ENCODE data around the gene MZB1.
A peak's percentile ranks its signal among the peaks of the same experiment; 100 is the strongest.
"Not testable (repeated sequence)": the region's sequence is repeated elsewhere in the genome, so short reads cannot be mapped to it uniquely, and the experiment has no call there.

Gene MZB1

GRCh38 chr5:139410121-139410992 is 20.6 kb upstream of the MZB1 start:
- no peak for DNase-seq

- DNase-seq: not testable (repeated sequence)
Observed at GRCh38 chr5:139409116-139409515, 19.4 kb upstream of the MZB1 start.

GRCh38 chr5:139408191-139408590 is 18.5 kb upstream of the MZB1 start:
- no peak for DNase-seq

GRCh38 chr5:139407517-139407916 is 17.8 kb upstream of the MZB1 start:
- DNase-seq: no peak

GRCh38 chr5:139406963-139407362 is 17.2 kb upstream of the MZB1 start:
- no peak for DNase-seq

GRCh38 chr5:139404484-139404840 is 14.7 kb upstream of the MZB1 start:
- DNase-seq: no peak

GRCh38 chr5:139403787-139404483 is 14.2 kb upstream of the MZB1 start, which contains the start of gene SPATA24:
Gene SPATA24 (minus strand): TSS chr5:139404089. CDS start chr5:139404060, 29 bp downstream.
- peak; percentile 98 for DNase-seq

GRCh38 chr5:139403418-139403786 is 13.7 kb upstream of the MZB1 start:
- DNase-seq: no peak

GRCh38 chr5:139402561-139403158 is 12.9 kb upstream of the MZB1 start:
- DNase-seq: no peak

GRCh38 chr5:139401546-139401945 is 11.8 kb upstream of the MZB1 start:
- no peak for DNase-seq

GRCh38 chr5:139399501-139400121 is 9.9 kb upstream of the MZB1 start:
- DNase-seq: no peak

GRCh38 chr5:139397921-139398320 is 8.2 kb upstream of the MZB1 start:
- no peak for DNase-seq

GRCh38 chr5:139396691-139397090 is 7.0 kb upstream of the MZB1 start:
- no peak for DNase-seq

GRCh38 chr5:139395844-139396640 is 6.3 kb upstream of the MZB1 start:
- DNase-seq: no peak

- DNase-seq: no peak
Observed at GRCh38 chr5:139394654-139395566, 5.2 kb upstream of the MZB1 start, which contains the start of gene PROB1. Gene PROB1 (minus strand): TSS chr5:139395104. CDS start chr5:139395081, 23 bp downstream.

- no peak for DNase-seq
Observed at GRCh38 chr5:139394123-139394653, 4.5 kb upstream of the MZB1 start.

- no peak for DNase-seq
Observed at GRCh38 chr5:139393497-139394122, 3.9 kb upstream of the MZB1 start.

GRCh38 chr5:139392678-139393496 is 3.2 kb upstream of the MZB1 start:
- peak; percentile 49 for DNase-seq

GRCh38 chr5:139392324-139392677 is 2.6 kb upstream of the MZB1 start:
- no peak for DNase-seq

All from activated T-cell treated with anti-CD3 and anti-CD28 coated beads for 4 hours (primary cell).